ENCODE data around the gene TYSND1. TPM values are rescaled to one million over a fixed set of nuclear protein-coding genes. Genes with fewer than 3 reads are reported as not detected.

TYSND1 gene
- total RNA-seq, 2 experiments from 2014 or later, result 12.5 to 13.0 TPM

GRCh38 chr10:70140297-70140696 is 6.2 kb downstream of the TYSND1 start:
- no peak overlapping the region for H3K4me3 Mint-ChIP-seq

DNA sequence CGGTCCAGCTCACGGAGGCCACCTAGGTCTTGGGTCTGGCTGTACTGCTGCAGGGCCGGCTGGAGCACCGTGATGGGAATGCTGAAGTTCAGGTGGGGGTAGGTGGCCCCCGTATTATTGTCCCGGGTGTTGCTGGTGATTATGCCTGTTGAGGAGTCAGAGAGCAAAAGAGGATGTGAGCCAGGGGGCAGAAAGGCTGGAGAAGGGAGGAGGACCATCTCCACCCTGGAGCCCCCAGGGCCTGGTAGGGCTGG is 6.6 kb downstream of the TYSND1 start:
- Mint-ChIP-seq H3K4me3 (no peak overlapping the region), H3K4me1 (ENCODE audit: low read depth) (peaks cover 15% of the 10 kb centered on the region), H3K9me3 (no peaks in the 10 kb centered on the region), H3K27me3 (ENCODE audit: low read depth) (no peaks in the 10 kb centered on the region), H3K36me3 (ENCODE audit: low read depth) (no peaks in the 10 kb centered on the region), H3K27ac (no peak overlapping the region)
- CTCF ChIA-PET, result interaction anchor here (1.0 kb wide), 1 partner anchor 24 kb away, joined by 4 read pairs; no protein-coding TSS in a partner anchor
- DNase-seq, result no peak
- intact Hi-C loops (cut with micrococcal nuclease), result no loop called here

More at GRCh38 chr10:70140297-70140696, 6.2 kb downstream of the TYSND1 start:
- Mint-ChIP-seq H3K27me3 (ENCODE audit: low read depth) (no peaks in the 10 kb centered on the region), H3K4me1 (ENCODE audit: low read depth) (peaks cover 15% of the 10 kb centered on the region), H3K36me3 (ENCODE audit: low read depth) (no peaks in the 10 kb centered on the region), H3K27ac (no peak overlapping the region), H3K9me3 (no peaks in the 10 kb centered on the region)
- no peak for DNase-seq
- intact Hi-C loops (cut with micrococcal nuclease), result no loop called here
- CTCF ChIA-PET, result interaction anchor here (1.0 kb wide), 1 partner anchor 24 kb away, joined by 4 read pairs; no protein-coding TSS in a partner anchor

- H3K4me1 Mint-ChIP-seq (ENCODE audit: low read depth), result peaks cover 12% of the 10 kb centered on the region
- CTCF ChIA-PET, result interaction anchor here (1.2 to 1.6 kb wide), 2 partner anchors 20 to 24 kb away, joined by 4 to 6 read pairs; no protein-coding TSS in a partner anchor
- no peak for DNase-seq
- no peaks in the 10 kb centered on the region for H3K27me3 Mint-ChIP-seq (ENCODE audit: low read depth)
- H3K4me3 Mint-ChIP-seq, result no peak overlapping the region
- no peaks in the 10 kb centered on the region for H3K9me3 Mint-ChIP-seq
- peak overlapping the region; percentile 38 for H3K27ac Mint-ChIP-seq
- H3K36me3 Mint-ChIP-seq (ENCODE audit: low read depth), result no peaks in the 10 kb centered on the region
- intact Hi-C loops (cut with micrococcal nuclease), result no loop called here
Observed at GRCh38 chr10:70139151-70139996, 7.1 kb downstream of the TYSND1 start.

- H3K27ac Mint-ChIP-seq, result no peak overlapping the region
- intact Hi-C loops (cut with micrococcal nuclease), result no loop called here
- no peaks in the 10 kb centered on the region for H3K9me3 Mint-ChIP-seq
- CTCF ChIA-PET, result interaction anchor here (1.2 to 1.6 kb wide), 2 partner anchors 19 to 22 kb away, joined by 4 to 6 read pairs; no protein-coding TSS in a partner anchor
- no peaks in the 10 kb centered on the region for H3K36me3 Mint-ChIP-seq (ENCODE audit: low read depth)
- no peaks in the 10 kb centered on the region for H3K27me3 Mint-ChIP-seq (ENCODE audit: low read depth)
- H3K4me3 Mint-ChIP-seq, result no peak overlapping the region
- H3K4me1 Mint-ChIP-seq (ENCODE audit: low read depth), result peaks cover 5% of the 10 kb centered on the region
- no peak for DNase-seq
Observed at GRCh38 chr10:70137927-70138883, 8.3 kb downstream of the TYSND1 start.

GRCh38 chr10:70137135-70137534 is 9.4 kb downstream of the TYSND1 start:
- intact Hi-C loops (cut with micrococcal nuclease), result no loop called here
- no peak for DNase-seq
- CTCF ChIA-PET, result interaction anchor here (2.2 to 4.2 kb wide), 2 partner anchors 10 to 20 kb away, joined by 12 to 22 read pairs; partner anchors contain the start of gene TYSND1
- Mint-ChIP-seq H3K27me3 (ENCODE audit: low read depth) (no peaks in the 10 kb centered on the region), H3K9me3 (no peaks in the 10 kb centered on the region), H3K36me3 (ENCODE audit: low read depth) (peaks cover 1% of the 10 kb centered on the region), H3K4me1 (ENCODE audit: low read depth) (peaks cover 8% of the 10 kb centered on the region), H3K27ac (no peak overlapping the region), H3K4me3 (no peak overlapping the region)

DNA sequence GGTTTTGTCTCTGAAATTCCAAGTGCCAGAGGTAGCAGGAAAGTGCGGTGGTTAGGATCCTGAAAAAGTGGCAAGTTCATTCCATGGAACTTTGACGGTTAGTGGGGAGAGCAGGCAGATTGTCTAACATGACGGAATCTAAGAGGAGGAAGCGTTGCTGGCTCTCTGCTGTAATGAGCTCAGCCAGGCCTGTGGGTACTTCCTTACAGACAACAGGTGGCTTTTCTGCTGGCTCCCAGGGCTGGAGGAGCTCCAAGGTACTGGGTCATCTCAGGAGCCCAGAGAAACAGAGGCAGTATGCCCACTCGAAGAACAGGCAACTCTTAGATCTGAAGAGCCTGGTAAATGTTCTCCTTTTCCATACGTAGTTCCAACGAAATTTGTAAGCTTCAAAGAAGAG is 10.8 kb downstream of the TYSND1 start:
- H3K4me1 Mint-ChIP-seq (ENCODE audit: low read depth), result peaks cover 15% of the 10 kb centered on the region
- H3K36me3 Mint-ChIP-seq (ENCODE audit: low read depth), result peaks cover 1% of the 10 kb centered on the region
- H3K27me3 Mint-ChIP-seq (ENCODE audit: low read depth), result peaks cover 2% of the 10 kb centered on the region
- no peak for DNase-seq
- intact Hi-C loops (cut with micrococcal nuclease), result no loop called here
- no peaks in the 10 kb centered on the region for H3K9me3 Mint-ChIP-seq
- CTCF ChIA-PET, result interaction anchor here (2.2 to 4.2 kb wide), 2 partner anchors 11 to 19 kb away, joined by 12 to 22 read pairs; partner anchors contain the start of gene TYSND1
- H3K27ac Mint-ChIP-seq, result no peak overlapping the region
- H3K4me3 Mint-ChIP-seq, result no peak overlapping the region

DNA sequence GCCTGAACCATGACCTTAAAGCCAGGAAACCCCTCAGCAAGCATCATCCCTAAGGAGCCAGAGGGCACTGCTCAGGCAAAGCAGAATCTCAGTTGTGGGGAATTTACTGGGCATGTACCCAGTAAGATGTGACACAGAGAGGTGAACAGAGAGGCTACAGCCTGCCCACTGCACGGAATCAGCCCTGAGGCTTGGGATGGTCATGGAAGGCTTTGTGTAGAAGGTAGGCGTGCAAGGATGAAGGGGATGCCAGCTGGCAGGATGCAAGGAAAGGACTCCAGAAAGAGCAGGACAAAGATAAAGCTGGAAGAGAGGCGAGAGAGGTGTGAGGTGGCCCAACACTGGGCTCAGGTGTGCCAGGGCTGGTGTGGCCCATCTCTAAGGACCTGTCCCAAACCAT is 11.5 kb downstream of the TYSND1 start:
- no peak for DNase-seq
- CTCF ChIA-PET, result interaction anchor here (1.4 to 4.2 kb wide), 4 partner anchors 10 to 18 kb away, joined by 4 to 22 read pairs (median 10); partner anchors contain the start of gene TYSND1
- Mint-ChIP-seq H3K27me3 (ENCODE audit: low read depth) (peaks cover 3% of the 10 kb centered on the region), H3K4me3 (no peak overlapping the region), H3K36me3 (ENCODE audit: low read depth) (peaks cover 1% of the 10 kb centered on the region), H3K27ac (no peak overlapping the region), H3K9me3 (no peaks in the 10 kb centered on the region), H3K4me1 (ENCODE audit: low read depth) (peaks cover 15% of the 10 kb centered on the region)
- intact Hi-C loops (cut with micrococcal nuclease), result no loop called here

- intact Hi-C loops (cut with micrococcal nuclease), result no loop called here
- CTCF ChIA-PET, result interaction anchor here (2.2 kb wide), 1 partner anchor 14 kb away, joined by 8 read pairs; the partner anchor contains the start of gene TYSND1
- Mint-ChIP-seq H3K4me1 (ENCODE audit: low read depth) (peaks cover 15% of the 10 kb centered on the region), H3K36me3 (ENCODE audit: low read depth) (peaks cover 1% of the 10 kb centered on the region), H3K27me3 (ENCODE audit: low read depth) (peaks cover 3% of the 10 kb centered on the region), H3K4me3 (peak within 1 kb of the TSS; percentile 77), H3K27ac (peak within 1 kb of the TSS; percentile 52), H3K9me3 (no peaks in the 10 kb centered on the region)
- DNase-seq, result peak; percentile 46
Observed at GRCh38 chr10:70132098-70133029, 14.1 kb downstream of the TYSND1 start, which contains the start of gene AIFM2. Gene AIFM2 (minus strand): TSS chr10:70132825. CDS start chr10:70124084, 8,741 bp downstream.

DNA sequence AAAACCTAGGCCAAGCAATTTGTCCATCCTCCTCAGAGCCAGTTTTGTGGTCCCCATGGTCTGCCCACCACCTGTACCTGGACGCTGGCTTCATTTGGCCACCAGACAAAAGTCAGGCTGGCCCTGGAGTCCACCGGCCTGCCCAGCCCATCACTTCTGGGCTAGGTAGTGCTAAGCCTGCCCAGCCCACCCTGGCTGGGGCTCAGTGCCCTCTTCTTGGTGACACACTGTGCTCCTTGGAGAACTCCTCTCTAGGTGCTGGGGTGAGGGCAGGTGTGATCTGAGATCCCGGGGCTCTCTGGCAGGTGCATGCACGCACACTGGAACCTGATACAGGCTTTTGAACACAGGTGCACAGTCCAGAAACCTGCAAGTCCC is 15.0 kb downstream of the TYSND1 start:
- Mint-ChIP-seq H3K9me3 (no peaks in the 10 kb centered on the region), H3K4me3 (peak overlapping the region; percentile 77), H3K36me3 (ENCODE audit: low read depth) (peaks cover 1% of the 10 kb centered on the region), H3K27me3 (ENCODE audit: low read depth) (peaks cover 3% of the 10 kb centered on the region), H3K27ac (no peak overlapping the region), H3K4me1 (ENCODE audit: low read depth) (peaks cover 15% of the 10 kb centered on the region)
- CTCF ChIA-PET, result no interaction called here
- DNase-seq, result no peak
- intact Hi-C loops (cut with micrococcal nuclease), result no loop called here

DNA sequence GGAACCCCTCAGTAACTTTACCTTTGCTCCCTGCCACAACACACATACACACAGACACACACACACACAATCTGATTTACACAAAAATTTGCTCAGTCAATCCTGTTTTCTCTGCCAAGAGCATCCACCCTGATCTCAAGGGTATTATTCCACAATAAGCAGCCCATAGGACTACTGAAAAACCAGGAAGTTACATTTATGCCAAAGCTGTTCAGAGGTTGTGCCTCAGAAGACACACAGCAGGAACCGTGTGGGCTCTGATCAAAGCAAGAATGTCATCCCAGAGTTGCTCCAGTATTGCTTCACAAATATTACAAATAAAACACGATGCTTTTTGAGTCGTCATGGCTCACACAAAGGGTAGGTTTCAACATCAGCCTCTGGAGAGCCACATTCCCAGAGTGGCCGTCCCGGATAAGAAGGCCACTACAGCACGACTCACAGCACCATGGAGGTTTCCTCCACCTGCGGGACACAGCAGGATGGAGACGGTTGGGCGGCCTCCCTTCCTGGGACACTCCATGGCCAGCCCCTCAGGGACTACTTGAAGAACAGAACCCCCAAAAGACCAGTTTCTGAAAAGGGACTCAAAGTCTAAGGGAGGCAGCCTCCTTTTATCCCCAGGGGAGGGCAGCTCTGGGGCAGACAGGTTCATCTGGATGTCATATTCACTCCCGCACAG is 15.5 kb downstream of the TYSND1 start:
- CTCF ChIA-PET, result interaction anchor here (0.8 to 2.6 kb wide), 2 partner anchors 15 to 21 kb away, joined by 3 to 12 read pairs; no protein-coding TSS in a partner anchor
- no peaks in the 10 kb centered on the region for H3K9me3 Mint-ChIP-seq
- H3K4me1 Mint-ChIP-seq (ENCODE audit: low read depth), result peaks cover 15% of the 10 kb centered on the region
- peaks cover 3% of the 10 kb centered on the region for H3K27me3 Mint-ChIP-seq (ENCODE audit: low read depth)
- peaks cover 1% of the 10 kb centered on the region for H3K36me3 Mint-ChIP-seq (ENCODE audit: low read depth)
- no peak overlapping the region for H3K4me3 Mint-ChIP-seq
- intact Hi-C loops (cut with micrococcal nuclease), result no loop called here
- no peak overlapping the region for H3K27ac Mint-ChIP-seq
- DNase-seq, result no peak

Data from activated naive CD4-positive, alpha-beta T cell treated with anti-CD3 and anti-CD28 coated beads for 36 hours (primary cell).